Tibial artery (tissue), 4 donors: ENCODE results near the gene LRRFIP1.

ENCODE experiments used
- DNase-seq, 2 donors: peaks; one replicate each; pipeline ENCODE4 v3.0.0-alpha.2; 2019
- H3K27ac ChIP-seq, 2 donors: fragments of 200-600 bp; sonication (generic) in 1 of 2; 1 replicate in 1 of 2; 2 replicates in 1 of 2; pipeline ENCODE4 v1.5.1; 2018 to 2019; ENCODE audit warnings: mild to moderate bottlenecking in 1 of 2
- H3K27me3 ChIP-seq, 2 donors: fragments of 200-600 bp; sonication (generic) in 1 of 2; one replicate each; pipeline versions ENCODE4 v1.5.1 to v1.6.0; 2016 to 2019
- H3K36me3 ChIP-seq, 3 donors: fragments of 200-600 bp; sonication (generic) in 2 of 3; one replicate each; pipeline ENCODE4 v1.5.1; 2016 to 2019; ENCODE audit warnings: mild to moderate bottlenecking in 2 of 3
- H3K4me1 ChIP-seq, 4 donors: fragments of 200-600 bp; sonication (generic) in 2 of 4; 1 replicate in 3 of 4; 2 replicates in 1 of 4; pipeline ENCODE4 v1.5.1; 2016 to 2019
- H3K4me3 ChIP-seq, 2 donors: fragments of 200-600 bp; sonication (generic) in 1 of 2; 1 replicate in 1 of 2; 2 replicates in 1 of 2; pipeline ENCODE4 v1.5.1; 2018 to 2019; ENCODE audit warnings: mild to moderate bottlenecking in 2 of 2
- H3K9me3 ChIP-seq, 3 donors: fragments of 200-600 bp; sonication (generic) in 1 of 3; one replicate each; pipeline ENCODE4 v1.5.1; 2016 to 2019
- intact Hi-C: fragments of 100-400 bp; cut with DNase I; formaldehyde crosslinking; loops from one replicate; pipeline ENCODE4 v1.15.0; 2023; ENCODE audit warnings: low total_unique reads
- TF ChIP-seq, protein P1 (sequence below), 2 experiments: fragments of 200-600 bp in 1 of 2; fragments of 450-650 bp in 1 of 2; IDR thresholded peaks; one replicate each; pipeline ENCODE4 v1.5.1; 2017 to 2019; ENCODE audit warnings: antibody characterized with exemption in 2 of 2, mild to moderate bottlenecking in 1 of 2, moderate library complexity in 1 of 2

LRRFIP1 gene

DNA sequence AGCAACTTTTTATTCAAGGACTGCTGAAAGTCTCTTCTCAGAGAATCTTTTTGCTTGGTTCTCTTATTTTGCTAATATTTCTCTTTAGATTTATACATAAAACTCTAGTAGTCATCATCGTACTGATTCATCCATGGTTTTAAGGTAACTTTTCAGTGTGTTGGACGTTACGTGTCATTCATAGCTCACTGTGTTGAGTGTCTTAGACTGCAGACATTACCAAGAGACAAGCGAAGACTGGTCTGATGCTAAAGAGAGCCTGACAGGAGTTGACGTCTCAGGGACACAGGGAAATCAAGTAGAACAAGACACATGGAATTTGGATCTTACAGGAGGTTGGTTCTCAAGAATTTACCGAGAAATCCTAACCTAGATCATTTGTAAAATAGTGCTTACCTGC lies 196.7 kb downstream of the LRRFIP1 start:
- Histone ChIP-seq H3K9me3 (no peaks in the 10 kb centered on the region), H3K36me3 (no peaks in the 10 kb centered on the region), H3K27me3 (no peaks in the 10 kb centered on the region), H3K4me3 (no peak overlapping the region), H3K4me1 (no peaks in the 10 kb centered on the region), H3K27ac (no peak overlapping the region)
- no peak for DNase-seq
- TF ChIP-seq, protein P1, sequence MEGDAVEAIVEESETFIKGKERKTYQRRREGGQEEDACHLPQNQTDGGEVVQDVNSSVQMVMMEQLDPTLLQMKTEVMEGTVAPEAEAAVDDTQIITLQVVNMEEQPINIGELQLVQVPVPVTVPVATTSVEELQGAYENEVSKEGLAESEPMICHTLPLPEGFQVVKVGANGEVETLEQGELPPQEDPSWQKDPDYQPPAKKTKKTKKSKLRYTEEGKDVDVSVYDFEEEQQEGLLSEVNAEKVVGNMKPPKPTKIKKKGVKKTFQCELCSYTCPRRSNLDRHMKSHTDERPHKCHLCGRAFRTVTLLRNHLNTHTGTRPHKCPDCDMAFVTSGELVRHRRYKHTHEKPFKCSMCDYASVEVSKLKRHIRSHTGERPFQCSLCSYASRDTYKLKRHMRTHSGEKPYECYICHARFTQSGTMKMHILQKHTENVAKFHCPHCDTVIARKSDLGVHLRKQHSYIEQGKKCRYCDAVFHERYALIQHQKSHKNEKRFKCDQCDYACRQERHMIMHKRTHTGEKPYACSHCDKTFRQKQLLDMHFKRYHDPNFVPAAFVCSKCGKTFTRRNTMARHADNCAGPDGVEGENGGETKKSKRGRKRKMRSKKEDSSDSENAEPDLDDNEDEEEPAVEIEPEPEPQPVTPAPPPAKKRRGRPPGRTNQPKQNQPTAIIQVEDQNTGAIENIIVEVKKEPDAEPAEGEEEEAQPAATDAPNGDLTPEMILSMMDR (IDR thresholded peaks at IDR 0.05): no peak
- intact Hi-C loops: no loop called here

DNA sequence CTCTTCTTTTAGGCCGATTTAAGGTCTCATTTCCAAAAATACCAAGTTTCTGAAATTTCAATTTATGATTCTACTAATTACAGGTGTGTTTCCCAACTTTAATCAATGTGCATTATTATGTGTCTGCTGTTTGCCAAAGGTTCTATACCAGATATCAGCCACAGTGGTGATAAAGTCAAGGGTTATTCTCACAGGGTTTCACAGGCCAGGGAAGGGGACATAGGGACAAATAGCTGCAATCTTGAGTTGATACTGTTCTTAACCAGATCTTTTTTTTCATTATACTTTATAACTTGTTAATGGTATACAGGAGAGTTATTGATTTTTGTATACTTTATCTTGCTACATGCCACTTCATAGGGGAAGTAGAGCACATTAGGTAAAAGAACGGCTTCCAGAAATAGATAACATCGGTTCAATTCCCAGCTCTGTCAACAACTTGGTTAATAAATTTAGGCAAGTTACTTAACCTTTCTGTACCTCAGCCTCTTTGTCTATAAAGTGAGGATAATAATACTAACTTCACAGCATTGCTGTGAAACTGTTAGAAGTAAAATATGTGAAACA lies 200.1 kb downstream of the LRRFIP1 start:
- Histone ChIP-seq H3K9me3 (no peaks in the 10 kb centered on the region), H3K4me3 (no peak overlapping the region), H3K36me3 (no peaks in the 10 kb centered on the region), H3K27me3 (no peaks in the 10 kb centered on the region), H3K4me1 (no peaks in the 10 kb centered on the region), H3K27ac (no peak overlapping the region)
- TF ChIP-seq, protein P1 (IDR thresholded peaks at IDR 0.05): no peak
- intact Hi-C loops: no loop called here
- no peak for DNase-seq
